GM12878 (cell line): Measurements from ENCODE around the gene EGFL8. TPM values are rescaled to one million over a fixed set of nuclear protein-coding genes. Genes with fewer than 3 reads are reported as not detected.

Experiments
- IKZF1 ChIP-seq: fragments of 450-650 bp; conservative IDR thresholded peaks from 2 replicates; pipeline ENCODE4 v1.6.1; 2017; ENCODE audit warnings: antibody characterized with exemption, mild to moderate bottlenecking
- MTA2 ChIP-seq: fragments of 450-650 bp; IDR thresholded peaks from 2 replicates; pipeline ENCODE4 v1.6.1; 2016; ENCODE audit warnings: low read depth, mild to moderate bottlenecking, moderate library complexity
- NFYB ChIP-seq: IDR thresholded peaks from 2 replicates; pipeline ENCODE4 v1.6.1; 2011; ENCODE audit warnings: low read depth, mild to moderate bottlenecking, low read length, improper control_type of control experiment, moderate library complexity; ENCODE audit not compliant: insufficient read depth
- SUZ12 ChIP-seq: fragments of 200-600 bp; sonication (generic); IDR thresholded peaks from one replicate; pipeline ENCODE4 v1.6.1; 2018; ENCODE audit warnings: antibody characterized with exemption, mild to moderate bottlenecking; ENCODE audit not compliant: unreplicated experiment
- WRNIP1 ChIP-seq: IDR thresholded peaks from 2 replicates; pipeline ENCODE4 v1.6.1; 2011; ENCODE audit warnings: low read depth, low read length, improper control_type of control experiment, borderline replicate concordance
- polyA plus RNA-seq, 11 experiments: library from polyadenylated mRNA; depleted of rRNA in 4 of 11; unstranded in 6 of 11; stranded (reverse) in 5 of 11; fragments of >200 nt; fragmentation: Nextera tagmentation in 4 of 11; fragmentation: Illumina TruSeq in 1 of 11; extraction: Ambion mirVana in 4 of 11; extraction: Trizol in 1 of 11; gene quantifications; 1 replicate in 1 of 11; 2 replicates in 10 of 11; pipeline versions ENCODE4 v1.2.1 to v1.2.3, GENCODE V29; 2011 to 2016; ENCODE audit warnings: inconsistent platforms in 2 of 11, missing spikeins in 2 of 11, low read depth in 1 of 11
- total RNA-seq, 4 experiments: library from RNA; depleted of rRNA in 3 of 4; stranded (reverse); fragments of >200 nt in 3 of 4; fragmentation: Illumina TruSeq in 1 of 4; extraction: Trizol in 1 of 4; gene quantifications; 2 replicates each; pipeline versions ENCODE4 v1.2.1 to v1.2.3, GENCODE V29; 2013 to 2021
- TF ChIP-seq, protein P1 (sequence below): IDR thresholded peaks from 2 replicates; pipeline ENCODE4 v1.6.1; 2011; ENCODE audit warnings: borderline replicate concordance, low read depth, mild to moderate bottlenecking, moderate library complexity, mixed read lengths, low read length; ENCODE audit not compliant: insufficient read depth; ENCODE audit errors: extremely low read length
- TF ChIP-seq, protein P2 (sequence below): fragments of 450-650 bp; IDR thresholded peaks from 2 replicates; pipeline ENCODE4 v1.6.1; 2017; ENCODE audit warnings: low read depth, mild to moderate bottlenecking, moderate library complexity
- TF ChIP-seq, protein P3 (sequence below): fragments of 450-650 bp; IDR thresholded peaks from 2 replicates; pipeline ENCODE4 v1.6.1; 2018; ENCODE audit warnings: borderline replicate concordance, mild to moderate bottlenecking; ENCODE audit not compliant: partially characterized antibody

The EGFL8 gene
- total and polyA plus RNA-seq, 10 of the 15 experiments (the other 5 are each of a cell fraction or from before 2014, with no cell fraction given) = 0.07 to 3.5 (median 1.4) TPM

DNA sequence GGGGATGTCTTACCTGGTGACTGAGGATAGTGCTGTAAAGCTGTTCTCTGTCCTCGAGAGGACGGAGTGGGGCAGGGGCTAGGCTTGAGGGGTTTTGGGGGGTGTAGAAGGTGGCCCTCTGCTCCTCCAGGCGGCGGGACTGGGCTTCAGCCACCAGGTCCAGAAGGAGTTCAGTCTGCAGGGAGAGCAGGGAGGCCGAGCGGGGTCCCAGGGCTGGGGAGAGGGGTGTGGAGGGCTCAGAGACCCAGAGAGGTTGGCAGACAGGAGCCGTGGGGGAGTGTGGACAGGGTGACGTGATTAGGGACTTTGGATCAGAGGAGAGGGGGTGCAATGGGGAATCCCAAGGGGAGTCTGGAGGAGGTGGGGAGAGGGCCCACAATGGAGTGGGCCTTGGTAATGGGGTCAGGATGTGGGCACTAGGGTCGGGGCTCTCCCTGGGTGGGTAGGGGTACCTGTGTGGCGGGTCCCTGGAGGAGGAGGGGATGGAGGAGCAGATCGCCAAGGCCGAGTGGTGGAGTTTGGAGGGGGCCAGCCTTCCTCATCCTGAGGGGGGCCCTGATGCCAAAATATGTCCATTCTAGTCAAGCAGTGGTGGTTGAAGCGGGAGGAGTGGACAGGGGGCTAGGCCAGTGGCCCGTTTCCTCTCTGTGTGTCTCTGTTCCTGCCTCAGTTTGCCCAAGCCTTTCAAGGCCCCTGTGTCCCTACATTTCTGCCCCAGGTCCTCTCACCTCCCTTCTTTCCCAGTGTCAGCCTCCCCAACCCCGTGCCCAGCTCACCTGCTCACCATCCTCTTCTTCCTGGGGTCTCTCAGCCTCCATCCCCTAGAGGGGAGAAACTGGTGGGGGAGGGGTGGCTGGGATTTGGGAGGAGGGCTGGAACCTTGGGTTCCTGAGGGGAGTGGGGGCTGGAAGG lies 27.6 kb downstream of the EGFL8 start (continued):
- TF ChIP-seq NFYB = no peak
- 0 out of 2 replicates have a peak, but pooled peaks have one; percentile 14 for TF ChIP-seq MTA2
- no peak for TF ChIP-seq SUZ12
- TF ChIP-seq, protein P1, sequence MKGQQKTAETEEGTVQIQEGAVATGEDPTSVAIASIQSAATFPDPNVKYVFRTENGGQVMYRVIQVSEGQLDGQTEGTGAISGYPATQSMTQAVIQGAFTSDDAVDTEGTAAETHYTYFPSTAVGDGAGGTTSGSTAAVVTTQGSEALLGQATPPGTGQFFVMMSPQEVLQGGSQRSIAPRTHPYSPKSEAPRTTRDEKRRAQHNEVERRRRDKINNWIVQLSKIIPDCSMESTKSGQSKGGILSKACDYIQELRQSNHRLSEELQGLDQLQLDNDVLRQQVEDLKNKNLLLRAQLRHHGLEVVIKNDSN = no peak
- TF ChIP-seq, protein P2, sequence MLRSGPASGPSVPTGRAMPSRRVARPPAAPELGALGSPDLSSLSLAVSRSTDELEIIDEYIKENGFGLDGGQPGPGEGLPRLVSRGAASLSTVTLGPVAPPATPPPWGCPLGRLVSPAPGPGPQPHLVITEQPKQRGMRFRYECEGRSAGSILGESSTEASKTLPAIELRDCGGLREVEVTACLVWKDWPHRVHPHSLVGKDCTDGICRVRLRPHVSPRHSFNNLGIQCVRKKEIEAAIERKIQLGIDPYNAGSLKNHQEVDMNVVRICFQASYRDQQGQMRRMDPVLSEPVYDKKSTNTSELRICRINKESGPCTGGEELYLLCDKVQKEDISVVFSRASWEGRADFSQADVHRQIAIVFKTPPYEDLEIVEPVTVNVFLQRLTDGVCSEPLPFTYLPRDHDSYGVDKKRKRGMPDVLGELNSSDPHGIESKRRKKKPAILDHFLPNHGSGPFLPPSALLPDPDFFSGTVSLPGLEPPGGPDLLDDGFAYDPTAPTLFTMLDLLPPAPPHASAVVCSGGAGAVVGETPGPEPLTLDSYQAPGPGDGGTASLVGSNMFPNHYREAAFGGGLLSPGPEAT = peak; percentile 14; the same call in 1 of the 2 replicates
- peak; percentile 86; the same call in 1 of the 2 replicates for TF ChIP-seq WRNIP1
- TF ChIP-seq, protein P3, sequence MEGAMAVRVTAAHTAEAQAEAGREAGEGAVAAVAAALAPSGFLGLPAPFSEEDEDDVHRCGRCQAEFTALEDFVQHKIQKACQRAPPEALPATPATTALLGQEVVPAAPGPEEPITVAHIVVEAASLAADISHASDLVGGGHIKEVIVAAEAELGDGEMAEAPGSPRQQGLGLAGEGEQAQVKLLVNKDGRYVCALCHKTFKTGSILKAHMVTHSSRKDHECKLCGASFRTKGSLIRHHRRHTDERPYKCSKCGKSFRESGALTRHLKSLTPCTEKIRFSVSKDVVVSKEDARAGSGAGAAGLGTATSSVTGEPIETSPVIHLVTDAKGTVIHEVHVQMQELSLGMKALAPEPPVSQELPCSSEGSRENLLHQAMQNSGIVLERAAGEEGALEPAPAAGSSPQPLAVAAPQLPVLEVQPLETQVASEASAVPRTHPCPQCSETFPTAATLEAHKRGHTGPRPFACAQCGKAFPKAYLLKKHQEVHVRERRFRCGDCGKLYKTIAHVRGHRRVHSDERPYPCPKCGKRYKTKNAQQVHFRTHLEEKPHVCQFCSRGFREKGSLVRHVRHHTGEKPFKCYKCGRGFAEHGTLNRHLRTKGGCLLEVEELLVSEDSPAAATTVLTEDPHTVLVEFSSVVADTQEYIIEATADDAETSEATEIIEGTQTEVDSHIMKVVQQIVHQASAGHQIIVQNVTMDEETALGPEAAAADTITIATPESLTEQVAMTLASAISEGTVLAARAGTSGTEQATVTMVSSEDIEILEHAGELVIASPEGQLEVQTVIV = no peak
- 0 out of 2 replicates have a peak, but pooled peaks have one; percentile 14 for TF ChIP-seq IKZF1
